Natural killer cell (primary cell): ENCODE results near the gene MBD5. TPM values are rescaled to one million over a fixed set of nuclear protein-coding genes. Genes with fewer than 3 reads are reported as not detected.

Experiments used
- ATAC-seq, 3 donors: fragments of 150-1000 bp in 2 of 3; fragments of 200-7000 bp in 1 of 3; cut with Tn5 transposase; 1 replicate in 1 of 3; 2 replicates in 2 of 3; pipeline ENCODE4 v1.10.0; 2021; ENCODE audit warnings: mild to moderate bottlenecking in 2 of 3, moderate library complexity in 2 of 3
- DNase-seq, 2 donors: peaks; one replicate each; pipeline versions ENCODE4 v3.0.0 to v3.0.0-alpha.2; 2013 to 2021; ENCODE audit warnings: mixed read lengths in 1 of 2
- H3K27ac ChIP-seq: one replicate; pipeline ENCODE4 v1.5.1; 2013; ENCODE audit warnings: mild to moderate bottlenecking, low read length
- H3K27me3 ChIP-seq: one replicate; pipeline ENCODE4 v1.6.1; 2013; ENCODE audit warnings: low read length; ENCODE audit not compliant: control insufficient read depth, insufficient read depth
- H3K36me3 ChIP-seq: one replicate; pipeline ENCODE4 v1.6.1; 2013; ENCODE audit warnings: low read length; ENCODE audit not compliant: control insufficient read depth, insufficient read depth
- H3K4me1 ChIP-seq: one replicate; pipeline ENCODE4 v1.6.1; 2013; ENCODE audit warnings: low read length; ENCODE audit not compliant: control insufficient read depth, insufficient read depth
- H3K4me3 ChIP-seq: one replicate; pipeline ENCODE4 v1.5.1; 2013; ENCODE audit warnings: low read length
- H3K9me3 ChIP-seq: one replicate; pipeline ENCODE4 v1.6.1; 2013; ENCODE audit warnings: low read length; ENCODE audit not compliant: control insufficient read depth, insufficient read depth
- H3K27ac Mint-ChIP-seq, 2 donors: one replicate each; pipeline ENCODE4 v1.8.0; 2022; ENCODE audit warnings: mild to moderate bottlenecking in 2 of 2, mixed read lengths in 2 of 2, moderate library complexity in 1 of 2
- H3K27me3 Mint-ChIP-seq, 2 donors: one replicate each; pipeline ENCODE4 v1.8.0; 2022; ENCODE audit warnings: low read depth in 2 of 2, mixed read lengths in 2 of 2
- H3K36me3 Mint-ChIP-seq: one replicate; pipeline ENCODE4 v1.8.0; 2022; ENCODE audit warnings: mixed read lengths
- H3K4me1 Mint-ChIP-seq, 2 donors: one replicate each; pipeline ENCODE4 v1.8.0; 2022; ENCODE audit warnings: mixed read lengths in 2 of 2
- H3K4me3 Mint-ChIP-seq: one replicate; pipeline ENCODE4 v1.8.0; 2022; ENCODE audit warnings: mild to moderate bottlenecking, moderate library complexity, mixed read lengths
- H3K9me3 Mint-ChIP-seq, 2 donors: one replicate each; pipeline ENCODE4 v1.8.0; 2022; ENCODE audit warnings: mixed read lengths in 2 of 2
- CTCF ChIP-seq: fragments of 200-600 bp; IDR thresholded peaks from one replicate; pipeline ENCODE4 v1.8.0; 2022; ENCODE audit warnings: antibody characterized with exemption
- WGBS: methylation state at CpG from one replicate; pipeline ENCODE4 v1.1.7; 2013; ENCODE audit warnings: missing lambda C conversion rate; ENCODE audit not compliant: insufficient coverage; 5-methylcytosine and 5-hydroxymethylcytosine counted together
- intact Hi-C: fragments of 100-400 bp; cut with micrococcal nuclease; formaldehyde crosslinking; loops from one replicate; pipeline ENCODE4 v1.14.2; 2022
- total RNA-seq, 4 donors: library from RNA; stranded (reverse); fragments of 120-200 nt in 1 of 4; gene quantifications; one replicate each; pipeline versions ENCODE4 v1.2.3 to v1.2.4, GENCODE V29; 2013 to 2022

The MBD5 gene
- total RNA-seq, 3 donors from 2014 or later (not counting 1 experiment from before 2014, with no cell fraction given) = 83.8 to 96.3 (median 89.7) TPM

- Histone ChIP-seq H3K4me3 (no peak overlapping the region), H3K27me3 (no peaks in the 10 kb centered on the region), H3K4me1 (no peaks in the 10 kb centered on the region), H3K9me3 (no peaks in the 10 kb centered on the region), H3K27ac (no peak overlapping the region), H3K36me3 (no peaks in the 10 kb centered on the region)
- Mint-ChIP-seq H3K4me1 (peaks cover 4 to 11% of the 10 kb centered on the region in 2 donors), H3K27me3 (no peaks in the 10 kb centered on the region), H3K27ac (no peak overlapping the region), H3K4me3 (no peak overlapping the region), H3K36me3 (no peaks in the 10 kb centered on the region), H3K9me3 (no peaks in the 10 kb centered on the region)
- no CpG with 5 or more reads among the region's 1 CpG for WGBS
- intact Hi-C loops = no loop called here
- no peak for ATAC-seq
- DNase-seq = no peak
- no peak for TF ChIP-seq CTCF
These were observed 370.4 kb downstream of the MBD5 start for GRCh38 chr2:148391324-148391723.

- Mint-ChIP-seq H3K27ac (no peak overlapping the region), H3K4me3 (no peak overlapping the region), H3K27me3 (no peaks in the 10 kb centered on the region), H3K9me3 (peaks cover 0 to 2% of the 10 kb centered on the region in 2 donors), H3K4me1 (peaks cover 0 to 9% of the 10 kb centered on the region in 2 donors), H3K36me3 (no peaks in the 10 kb centered on the region)
- TF ChIP-seq CTCF = no peak
- intact Hi-C loops = no loop called here
- H3K27me3 ChIP-seq = no peaks in the 10 kb centered on the region
- no peaks in the 10 kb centered on the region for H3K9me3 ChIP-seq
- no CpG with 5 or more reads among the region's 1 CpG for WGBS
- H3K27ac ChIP-seq = no peak overlapping the region
- DNase-seq (no peak), ATAC-seq (no peak)
- H3K36me3 ChIP-seq = no peaks in the 10 kb centered on the region
- no peak overlapping the region for H3K4me3 ChIP-seq
- H3K4me1 ChIP-seq = no peaks in the 10 kb centered on the region
These were observed 381.9 kb downstream of the MBD5 start for GRCh38 chr2:148402786-148403185.

- DNase-seq = no peak
- Histone ChIP-seq H3K36me3 (no peaks in the 10 kb centered on the region), H3K9me3 (peaks cover 5% of the 10 kb centered on the region), H3K27me3 (no peaks in the 10 kb centered on the region), H3K27ac (no peak overlapping the region), H3K4me1 (no peaks in the 10 kb centered on the region), H3K4me3 (no peak overlapping the region)
- H3K4me1 Mint-ChIP-seq = peaks cover 6 to 14% of the 10 kb centered on the region in 2 donors
- H3K27ac Mint-ChIP-seq = no peak overlapping the region
- intact Hi-C loops = no loop called here
- peaks cover 24% of the 10 kb centered on the region for H3K36me3 Mint-ChIP-seq
- TF ChIP-seq CTCF = no peak
- 89% methylated on average over 1 of the region's 1 CpG for WGBS
- no peak for ATAC-seq
- H3K9me3 Mint-ChIP-seq = peaks cover 8 to 21% of the 10 kb centered on the region in 2 donors
- no peaks in the 10 kb centered on the region for H3K27me3 Mint-ChIP-seq
- no peak overlapping the region for H3K4me3 Mint-ChIP-seq
These were observed 390.0 kb downstream of the MBD5 start for GRCh38 chr2:148410899-148411298.

GRCh38 chr2:148416248-148416647 lies 395.4 kb downstream of the MBD5 start:
- H3K27ac Mint-ChIP-seq = no peak overlapping the region
- no peak overlapping the region for H3K4me3 ChIP-seq
- H3K9me3 Mint-ChIP-seq = peaks cover 8 to 21% of the 10 kb centered on the region in 2 donors
- no peaks in the 10 kb centered on the region for H3K36me3 ChIP-seq
- no peak for DNase-seq
- no peak overlapping the region for H3K27ac ChIP-seq
- intact Hi-C loops = no loop called here
- H3K27me3 ChIP-seq = no peaks in the 10 kb centered on the region
- H3K4me3 Mint-ChIP-seq = no peak overlapping the region
- ATAC-seq = no peak
- peaks cover 8% of the 10 kb centered on the region for H3K9me3 ChIP-seq
- no peaks in the 10 kb centered on the region for H3K4me1 ChIP-seq
- peaks cover 7 to 10% of the 10 kb centered on the region in 2 donors for H3K4me1 Mint-ChIP-seq
- H3K36me3 Mint-ChIP-seq = peaks cover 24% of the 10 kb centered on the region
- H3K27me3 Mint-ChIP-seq = no peaks in the 10 kb centered on the region
- TF ChIP-seq CTCF = no peak
- no CpG with 5 or more reads among the region's 1 CpG for WGBS
